ENCODE results near the gene SBK2. TPM values are rescaled to one million over a fixed set of nuclear protein-coding genes. Genes with fewer than 3 reads are reported as not detected.

Gene SBK2
- polyA plus RNA-seq, 1 of the 3 experiments (the other 2 are of a cell fraction): 0.20 TPM

DNA sequence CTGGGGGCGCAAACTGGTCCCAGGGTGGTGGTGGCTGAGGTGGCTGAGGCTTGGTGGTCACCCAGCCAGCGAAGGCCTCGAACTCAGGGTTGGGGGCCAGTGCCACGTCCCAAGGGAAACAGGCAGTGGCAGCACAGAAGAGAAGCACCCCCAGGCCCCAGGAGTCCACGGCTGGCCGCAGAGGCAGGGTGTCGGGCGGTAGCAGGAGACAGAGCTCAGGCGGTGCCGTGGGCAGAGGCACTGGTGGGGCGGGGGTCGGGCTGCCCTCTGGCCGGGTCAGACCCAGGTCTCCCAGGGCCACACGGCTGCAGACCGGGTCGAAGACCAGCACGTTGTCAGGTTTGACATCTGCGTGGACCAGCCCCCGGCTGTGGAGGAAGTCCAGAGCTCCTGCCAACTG lies 4.2 kb upstream of the SBK2 start:
- Histone ChIP-seq H3K4me1 (ENCODE audit: control insufficient read depth in 1 of 2, insufficient read depth in 2 of 2, low read depth in 1 of 2, low read length in 1 of 2) (peaks cover 0 to 3% of the 10 kb centered on the region in 2 experiments; a peak in 2 of 4 replicates), H3K4me3 (ENCODE audit: low read depth in 2 of 2, low read length in 1 of 2) (no peak overlapping the region), H2AFZ (ENCODE audit: low read depth) (no peak overlapping the region), H4K20me1 (ENCODE audit: insufficient read depth) (no peaks in the 10 kb centered on the region), H3K9me2 (no peaks in the 10 kb centered on the region), H3K36me3 (replicated peaks in 1 of 2; ENCODE audit: control insufficient read depth in 1 of 2, insufficient read depth in 2 of 2, low read length in 1 of 2) (no peaks in the 10 kb centered on the region), H3K9ac (no peak overlapping the region), H3K79me2 (ENCODE audit: insufficient read depth) (no peaks in the 10 kb centered on the region), H3K4me2 (no peak overlapping the region), H3K9me3 (no peaks in the 10 kb centered on the region), H3K27ac (ENCODE audit: low read depth in 2 of 2, low read length in 1 of 2) (no peak overlapping the region), H3K27me3 (ENCODE audit: insufficient read depth) (no peaks in the 10 kb centered on the region), H3F3A (replicated peaks; ENCODE audit: insufficient read depth) (peaks cover 4% of the 10 kb centered on the region)
- DNase-seq: no peak
- ChIA-PET POLR2A (no interaction called here), CTCF (interaction anchor here (1.0 to 1.4 kb wide), 4 partner anchors 24 to 37 kb away, joined by 3 to 5 read pairs (median 4); no protein-coding TSS in a partner anchor)
- TF ChIP-seq YY1 (IDR thresholded peaks at IDR 0.05; ENCODE audit: low read depth) (no peak), TEAD4 (IDR thresholded peaks at IDR 0.05; ENCODE audit: borderline replicate concordance, insufficient read depth) (no peak), MXI1 (IDR thresholded peaks at IDR 0.05; ENCODE audit: low read depth, low read length) (no peak), GABPA (IDR thresholded peaks at IDR 0.05; ENCODE audit: low read depth) (no peak), SMC3 (IDR thresholded peaks at IDR 0.05; ENCODE audit: low read depth, low read length) (no peak)
- WGBS (ENCODE audit: low lambda C conversion rate): 57% methylated on average over 17 of the region's 19 CpGs

- Histone ChIP-seq H3K27me3 (ENCODE audit: insufficient read depth) (no peaks in the 10 kb centered on the region), H3K27ac (ENCODE audit: low read depth in 2 of 2, low read length in 1 of 2) (no peak overlapping the region), H3K4me3 (ENCODE audit: low read depth in 2 of 2, low read length in 1 of 2) (no peak overlapping the region), H3K9me3 (no peaks in the 10 kb centered on the region), H3K9ac (no peak overlapping the region), H3K36me3 (replicated peaks in 1 of 2; ENCODE audit: control insufficient read depth in 1 of 2, insufficient read depth in 2 of 2, low read length in 1 of 2) (no peaks in the 10 kb centered on the region), H4K20me1 (ENCODE audit: insufficient read depth) (no peaks in the 10 kb centered on the region), H2AFZ (ENCODE audit: low read depth) (no peak overlapping the region), H3K4me2 (no peak overlapping the region), H3K79me2 (ENCODE audit: insufficient read depth) (no peaks in the 10 kb centered on the region), H3F3A (replicated peaks; ENCODE audit: insufficient read depth) (peaks cover 4% of the 10 kb centered on the region), H3K4me1 (ENCODE audit: control insufficient read depth in 1 of 2, insufficient read depth in 2 of 2, low read depth in 1 of 2, low read length in 1 of 2) (peaks cover 0 to 3% of the 10 kb centered on the region in 2 experiments; a peak in 2 of 4 replicates), H3K9me2 (no peaks in the 10 kb centered on the region)
- ChIA-PET CTCF (interaction anchor here (1.1 to 1.4 kb wide), 3 partner anchors 23 to 36 kb away, joined by 3 to 5 read pairs (median 4); no protein-coding TSS in a partner anchor), POLR2A (no interaction called here)
- TF ChIP-seq TEAD4 (IDR thresholded peaks at IDR 0.05; ENCODE audit: borderline replicate concordance, insufficient read depth): no peak
- no peak for TF ChIP-seq RXRA (IDR thresholded peaks at IDR 0.05; ENCODE audit: borderline replicate concordance, low read depth)
- no peak for TF ChIP-seq GABPA (IDR thresholded peaks at IDR 0.05; ENCODE audit: low read depth)
- no peak for TF ChIP-seq EP300 (IDR thresholded peaks at IDR 0.05; ENCODE audit: borderline replicate concordance in 1 of 2, low read depth in 1 of 2, low read length in 1 of 2)
- TF ChIP-seq FOXJ3 (CRISPR knock-in tag; IDR thresholded peaks at IDR 0.05): no peak
- no peak for TF ChIP-seq ELF1 (IDR thresholded peaks at IDR 0.05)
- no peak for TF ChIP-seq RCOR1 (IDR thresholded peaks at IDR 0.05; ENCODE audit: low read length)
- no peak for TF ChIP-seq GATA2 (CRISPR knock-in tag; IDR thresholded peaks at IDR 0.05)
- no peak for TF ChIP-seq USF1 (IDR thresholded peaks at IDR 0.05; ENCODE audit: borderline replicate concordance, low read depth)
- no peak for TF ChIP-seq MAX (IDR thresholded peaks at IDR 0.05; ENCODE audit: low read depth)
- TF ChIP-seq USF2 (IDR thresholded peaks at IDR 0.05; ENCODE audit: borderline replicate concordance, low read depth, low read length): no peak
- WGBS (ENCODE audit: low lambda C conversion rate): 33% methylated on average over 10 of the region's 10 CpGs
- no peak for DNase-seq
These were observed 3.7 kb upstream of the SBK2 start for GRCh38 chr19:55540619-55541018.
